Ovary (tissue), 9 donors: ENCODE data around the gene KCNAB3. TPM values are rescaled to one million over a fixed set of nuclear protein-coding genes. Genes with fewer than 3 reads are reported as not detected.

Experiments
- DNase-seq, 5 donors: peaks; one replicate each; pipeline ENCODE4 v3.0.0-alpha.2; 2019 to 2020
- H3K27ac ChIP-seq, 2 donors: fragments of 200-600 bp; one replicate each; pipeline versions ENCODE4 v1.5.1 to v1.8.0; 2019 to 2022
- H3K27me3 ChIP-seq: fragments of 200-600 bp; one replicate; pipeline ENCODE4 v1.8.0; 2022
- H3K36me3 ChIP-seq: fragments of 200-600 bp; sonication (generic); one replicate; pipeline ENCODE4 v1.5.1; 2019
- H3K4me1 ChIP-seq: one replicate; pipeline ENCODE4 v1.8.1; 2013; ENCODE audit warnings: mild to moderate bottlenecking, moderate library complexity; ENCODE audit not compliant: insufficient read depth
- H3K4me3 ChIP-seq: fragments of 200-600 bp; sonication (generic); one replicate; pipeline ENCODE4 v1.5.1; 2017
- H3K9me3 ChIP-seq, 2 donors: fragments of 200-600 bp in 1 of 2; sonication (generic) in 1 of 2; one replicate each; pipeline versions ENCODE4 v1.5.1 to v1.8.1; 2013 to 2019; ENCODE audit warnings: mild to moderate bottlenecking in 1 of 2, moderate library complexity in 1 of 2
- EP300 ChIP-seq: sonication (generic); formaldehyde crosslinking; IDR thresholded peaks from one replicate; pipeline ENCODE4 v1.6.1; 2017; ENCODE audit warnings: antibody characterized with exemption
- POLR2A ChIP-seq: fragments of 450-650 bp; IDR thresholded peaks from one replicate; pipeline ENCODE4 v1.6.1; 2017; ENCODE audit warnings: antibody characterized with exemption, mild to moderate bottlenecking, moderate library complexity
- WGBS, 3 donors: extraction: QIAGEN DNeasy Blood & Tissue Kit in 1 of 3; methylation state at CpG; one replicate each; pipeline versions ENCODE4 v1.1.5 to v1.1.7; 2013 to 2017; 5-methylcytosine and 5-hydroxymethylcytosine counted together
- intact Hi-C, 4 donors: fragments of 100-400 bp; cut with DNase I; formaldehyde crosslinking; loops; one replicate each; pipeline versions ENCODE4 v1.11.0 to v1.15.1; 2022 to 2023
- polyA plus RNA-seq, 2 donors: library from polyadenylated mRNA; stranded (reverse); fragments of 200-250 nt in 1 of 2; fragments of 350-450 nt in 1 of 2; fragmentation: Illumina TruSeq in 1 of 2; extraction: RNeasy Lipid Tissue Mini Kit (QIAGEN cat#74804) in 1 of 2; gene quantifications; one replicate each; pipeline ENCODE4 v1.2.3, GENCODE V29; 2013 to 2014
- total RNA-seq, 7 donors: library from RNA; depleted of rRNA in 2 of 7; stranded (reverse); fragments of >200 nt in 2 of 7; fragmentation: NEBNext Ultra II Directional in 3 of 7; extraction: Animal tissue kit (Norgen Biotek cat#: 25700) in 3 of 7; gene quantifications; one replicate each; pipeline versions ENCODE4 v1.1.0 to v1.2.4, GENCODE V29; 2016 to 2023
- TF ChIP-seq, protein P1 (sequence below), 3 donors: fragments of 450-650 bp in 2 of 3; fragments of 200-600 bp in 1 of 3; IDR thresholded peaks; one replicate each; pipeline versions ENCODE4 v1.5.1 to v1.8.0; 2016 to 2022; ENCODE audit warnings: antibody characterized with exemption in 3 of 3, mild to moderate bottlenecking in 1 of 3
- donor health status: DM: no; HTN: no; CAD: no; lungs with moderate emphysema.
- donor health status: DM: no; HTN: no; CAD: no.
- donor health status: Bipolar disorder and iron deficiency.
- donor health status: DM: yes; HTN: yes; CAD: no.
- donor health status: DM: no; HTN: no; CAD: no.
- donor health status: DM: yes; HTN: yes; CAD: no.

KCNAB3 gene
- total and polyA plus RNA-seq, 9 donors: 0.48 to 5.9 (median 2.2) TPM

- Histone ChIP-seq H3K27ac (peak overlapping the region; percentile 95 to 98), H3K9me3 (no peaks in the 10 kb centered on the region), H3K36me3 (no peaks in the 10 kb centered on the region), H3K27me3 (no peaks in the 10 kb centered on the region), H3K4me3 (peak overlapping the region; percentile 75), H3K4me1 (peaks cover 18% of the 10 kb centered on the region)
- 0 to 2% (median 1%) methylated on average over 29 to 30 of the region's 30 CpGs for WGBS, 3 donors
- intact Hi-C loops: no loop called here
- TF ChIP-seq, protein P1, sequence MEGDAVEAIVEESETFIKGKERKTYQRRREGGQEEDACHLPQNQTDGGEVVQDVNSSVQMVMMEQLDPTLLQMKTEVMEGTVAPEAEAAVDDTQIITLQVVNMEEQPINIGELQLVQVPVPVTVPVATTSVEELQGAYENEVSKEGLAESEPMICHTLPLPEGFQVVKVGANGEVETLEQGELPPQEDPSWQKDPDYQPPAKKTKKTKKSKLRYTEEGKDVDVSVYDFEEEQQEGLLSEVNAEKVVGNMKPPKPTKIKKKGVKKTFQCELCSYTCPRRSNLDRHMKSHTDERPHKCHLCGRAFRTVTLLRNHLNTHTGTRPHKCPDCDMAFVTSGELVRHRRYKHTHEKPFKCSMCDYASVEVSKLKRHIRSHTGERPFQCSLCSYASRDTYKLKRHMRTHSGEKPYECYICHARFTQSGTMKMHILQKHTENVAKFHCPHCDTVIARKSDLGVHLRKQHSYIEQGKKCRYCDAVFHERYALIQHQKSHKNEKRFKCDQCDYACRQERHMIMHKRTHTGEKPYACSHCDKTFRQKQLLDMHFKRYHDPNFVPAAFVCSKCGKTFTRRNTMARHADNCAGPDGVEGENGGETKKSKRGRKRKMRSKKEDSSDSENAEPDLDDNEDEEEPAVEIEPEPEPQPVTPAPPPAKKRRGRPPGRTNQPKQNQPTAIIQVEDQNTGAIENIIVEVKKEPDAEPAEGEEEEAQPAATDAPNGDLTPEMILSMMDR (IDR thresholded peaks at IDR 0.05): no peak
- TF ChIP-seq EP300 (no peak), POLR2A (no peak)
- DNase-seq: peak; percentile 55 to 69 (median 63)
These were observed 43.2 kb downstream of the KCNAB3 start for GRCh38 chr17:7886227-7887037.

GRCh38 chr17:7885367-7886226 is 44.1 kb downstream of the KCNAB3 start:
- WGBS, 3 donors: 0 to 1% (median 1%) methylated on average over 53 to 64 of the region's 64 CpGs
- TF ChIP-seq, protein P1 (IDR thresholded peaks at IDR 0.05): no peak
- peak; percentile 34 for TF ChIP-seq POLR2A
- H3K36me3 ChIP-seq: no peaks in the 10 kb centered on the region
- no peaks in the 10 kb centered on the region for H3K27me3 ChIP-seq
- peaks cover 18% of the 10 kb centered on the region for H3K4me1 ChIP-seq
- intact Hi-C loops: no loop called here
- no peaks in the 10 kb centered on the region for H3K9me3 ChIP-seq
- peak overlapping the region; percentile 75 for H3K4me3 ChIP-seq
- DNase-seq: peak; percentile 64 to 79 (median 76)
- H3K27ac ChIP-seq: peak overlapping the region; percentile 95 to 98

DNA sequence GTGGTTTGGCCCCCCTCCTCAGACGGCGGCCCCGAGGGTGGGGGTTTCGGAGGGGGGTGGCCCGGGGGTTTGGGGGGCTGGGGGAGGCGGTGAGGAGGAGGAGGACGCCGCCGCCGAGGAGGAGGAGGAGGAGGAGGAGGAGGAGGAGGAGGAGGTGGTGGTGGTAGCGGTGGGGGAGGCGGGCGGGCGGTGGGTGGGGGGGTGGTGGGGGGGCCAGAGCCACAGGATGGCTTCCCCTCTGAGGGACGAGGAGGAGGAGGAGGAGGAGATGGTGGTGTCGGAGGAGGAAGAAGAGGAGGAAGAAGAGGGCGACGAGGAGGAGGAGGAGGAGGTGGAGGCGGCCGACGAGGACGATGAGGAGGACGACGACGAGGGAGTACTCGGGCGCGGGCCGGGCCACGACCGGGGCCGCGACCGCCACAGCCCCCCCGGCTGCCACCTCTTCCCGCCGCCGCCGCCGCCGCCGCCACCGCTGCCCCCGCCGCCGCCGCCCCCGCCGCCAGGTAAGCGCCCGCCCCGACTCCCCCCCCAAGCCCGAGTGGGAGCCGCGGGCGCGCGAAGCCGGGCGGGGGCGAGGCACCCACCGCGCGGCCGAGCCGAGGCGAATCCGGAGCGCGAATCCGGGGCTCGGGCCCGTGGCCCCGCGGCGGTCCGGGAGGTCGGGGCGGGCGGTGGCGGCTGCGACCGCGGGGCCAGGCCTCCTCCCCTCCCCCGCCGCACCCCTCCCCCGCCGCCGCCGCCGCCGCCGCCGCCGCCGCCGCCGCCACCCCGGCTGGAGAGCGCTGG is 44.9 kb downstream of the KCNAB3 start:
- no peaks in the 10 kb centered on the region for H3K36me3 ChIP-seq
- H3K4me3 ChIP-seq: peak overlapping the region; percentile 75
- H3K27me3 ChIP-seq: no peaks in the 10 kb centered on the region
- 0 to 3% (median 1%) methylated on average over 47 to 87 of the region's 100 CpGs for WGBS, 3 donors
- H3K9me3 ChIP-seq: no peaks in the 10 kb centered on the region
- peak overlapping the region; percentile 95 to 98 for H3K27ac ChIP-seq
- intact Hi-C loops: no loop called here
- TF ChIP-seq POLR2A (no peak), EP300 (no peak)
- TF ChIP-seq, protein P1 (IDR thresholded peaks at IDR 0.05): no peak
- peaks cover 17% of the 10 kb centered on the region for H3K4me1 ChIP-seq
- DNase-seq: peak; percentile 34 to 62 (median 52)
